Subcutaneous abdominal adipose tissue (tissue), 5 donors: Measurements from ENCODE around the gene CTSD.

ENCODE experiments used
- H3K27ac ChIP-seq: one replicate; pipeline ENCODE4 v1.7.0; 2013; ENCODE audit warnings: low read depth, mild to moderate bottlenecking, inconsistent platforms, low read length, moderate library complexity
- H3K27me3 ChIP-seq, 5 donors: one replicate each; pipeline ENCODE4 v1.7.0; 2013; ENCODE audit warnings: low read length in 5 of 5, inconsistent platforms in 1 of 5; ENCODE audit not compliant: control insufficient read depth in 5 of 5, insufficient read depth in 4 of 5
- H3K36me3 ChIP-seq, 5 donors: one replicate each; pipeline ENCODE4 v1.7.0; 2013; ENCODE audit warnings: low read length in 5 of 5; ENCODE audit not compliant: control insufficient read depth in 5 of 5, insufficient read depth in 5 of 5
- H3K4me1 ChIP-seq, 5 donors: one replicate each; pipeline ENCODE4 v1.7.0; 2013; ENCODE audit warnings: low read length in 5 of 5, mild to moderate bottlenecking in 3 of 5, moderate library complexity in 1 of 5; ENCODE audit not compliant: control insufficient read depth in 5 of 5, insufficient read depth in 5 of 5
- H3K4me3 ChIP-seq, 5 donors: one replicate each; pipeline ENCODE4 v1.7.0; 2013; ENCODE audit warnings: low read length in 5 of 5, low read depth in 1 of 5
- H3K9ac ChIP-seq, 5 donors: one replicate each; pipeline ENCODE4 v1.7.0; 2013; ENCODE audit warnings: low read length in 5 of 5, mild to moderate bottlenecking in 4 of 5, moderate library complexity in 3 of 5
- H3K9me3 ChIP-seq, 5 donors: one replicate each; pipeline ENCODE4 v1.7.0; 2013; ENCODE audit warnings: low read length in 5 of 5; ENCODE audit not compliant: control insufficient read depth in 5 of 5
- donor health status: healthy.
- donor health status: healthy.
- donor health status: healthy.
- donor health status: healthy.
- donor health status: healthy.

Gene CTSD

DNA sequence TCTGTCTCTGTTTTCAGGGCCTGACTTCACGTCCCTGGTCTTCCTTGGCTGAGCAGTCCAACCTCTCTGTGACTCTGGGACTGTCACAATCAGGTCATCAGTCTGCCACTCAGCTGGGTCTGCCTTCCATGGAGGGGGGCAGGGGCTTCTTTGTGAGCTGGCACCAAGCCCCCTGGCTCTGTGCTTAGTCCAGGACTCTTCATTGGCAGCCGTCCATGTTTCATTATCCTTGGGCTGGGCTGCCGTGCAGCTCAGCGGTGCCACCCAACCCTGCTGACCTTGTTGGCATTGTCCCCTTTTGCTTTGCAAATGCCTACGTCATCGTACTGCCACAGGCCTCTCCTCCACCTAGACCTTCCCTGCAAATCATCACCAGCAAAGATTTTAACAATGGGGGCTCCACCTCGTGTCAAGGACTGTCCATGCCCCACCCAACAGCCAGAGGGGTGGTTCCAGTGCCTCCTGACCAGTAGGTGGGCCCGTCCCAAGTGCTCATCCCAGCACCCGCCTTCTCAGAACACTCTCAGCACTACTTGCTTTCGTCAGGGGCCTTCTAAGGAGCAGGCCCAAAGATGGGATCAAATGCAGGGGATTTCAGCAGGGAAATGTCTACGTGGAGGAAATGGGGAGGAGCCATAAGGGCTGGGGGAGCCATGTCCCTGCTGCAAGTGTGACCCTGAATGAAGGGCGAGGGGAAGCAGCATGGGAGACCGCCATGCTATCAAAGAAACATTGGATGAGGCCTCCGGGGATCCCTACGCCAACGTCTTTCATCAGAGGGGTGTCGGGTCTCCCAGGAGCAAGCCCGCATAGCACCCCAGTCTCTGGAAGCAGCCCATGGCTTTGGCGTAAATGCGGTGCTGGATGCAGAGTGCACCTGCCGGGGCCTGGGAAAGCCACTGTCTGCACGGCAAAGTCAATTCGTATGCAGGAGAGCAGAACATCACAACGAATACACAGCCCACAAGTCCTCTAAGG, 48.5 kb downstream of the CTSD start:
- H3K4me1 ChIP-seq: peaks cover 0 to 7% (median 4%) of the 10 kb centered on the region in 5 donors
- no peak overlapping the region for H3K9ac ChIP-seq
- no peak overlapping the region for H3K4me3 ChIP-seq
- peaks cover 0 to 5% (median 0%) of the 10 kb centered on the region in 5 donors for H3K27me3 ChIP-seq
- H3K9me3 ChIP-seq: no peaks in the 10 kb centered on the region
- no peaks in the 10 kb centered on the region for H3K36me3 ChIP-seq
- H3K27ac ChIP-seq: no peak overlapping the region

DNA sequence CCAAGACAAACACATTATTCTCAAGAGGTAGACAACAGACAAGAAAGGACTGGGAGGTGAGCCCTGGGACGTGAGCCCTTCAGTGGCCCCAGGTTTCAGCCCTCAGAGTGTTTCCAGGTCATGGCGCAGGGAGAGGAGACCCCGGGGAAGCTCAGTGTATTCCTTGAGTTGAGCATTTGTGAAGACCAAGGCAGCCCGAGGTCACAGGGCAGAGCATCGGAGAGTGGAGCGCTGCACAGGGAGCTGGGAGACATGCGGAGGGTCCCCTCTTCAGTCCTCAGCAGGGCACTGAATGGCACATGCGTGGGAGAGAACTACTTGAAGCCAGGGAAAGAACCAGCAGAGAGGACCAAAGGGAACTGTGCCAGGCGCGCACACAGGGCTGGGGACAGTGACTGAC, 55.0 kb downstream of the CTSD start:
- no peaks in the 10 kb centered on the region for H3K4me1 ChIP-seq
- peaks cover 0 to 5% (median 3%) of the 10 kb centered on the region in 5 donors for H3K27me3 ChIP-seq
- H3K36me3 ChIP-seq: no peaks in the 10 kb centered on the region
- no peak overlapping the region for H3K27ac ChIP-seq
- H3K9ac ChIP-seq: no peak overlapping the region
- H3K9me3 ChIP-seq: peaks cover 0 to 3% (median 0%) of the 10 kb centered on the region in 5 donors
- no peak overlapping the region for H3K4me3 ChIP-seq

DNA sequence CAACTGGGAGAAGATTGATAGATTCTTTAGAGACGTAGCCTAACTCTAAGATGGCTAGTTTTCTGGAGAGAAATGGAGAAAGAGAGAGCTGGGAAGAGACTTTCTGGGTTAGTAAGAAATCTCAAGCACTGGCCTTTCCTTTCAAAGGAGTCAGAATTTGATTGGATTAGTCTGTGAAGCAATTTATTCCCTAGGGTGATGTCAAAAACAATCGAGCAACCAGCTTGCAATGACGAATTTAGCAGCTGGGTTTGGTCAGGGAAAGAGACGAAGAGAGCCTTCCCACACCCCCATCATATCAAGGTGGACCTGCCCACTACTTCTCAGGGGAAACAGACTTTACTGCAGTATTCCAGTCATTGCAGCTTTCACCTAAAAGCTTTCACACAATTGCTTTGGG, 56.0 kb downstream of the CTSD start:
- H3K27ac ChIP-seq: no peak overlapping the region
- peaks cover 0 to 3% (median 0%) of the 10 kb centered on the region in 5 donors for H3K9me3 ChIP-seq
- H3K27me3 ChIP-seq: peaks cover 0 to 7% (median 4%) of the 10 kb centered on the region in 5 donors

DNA sequence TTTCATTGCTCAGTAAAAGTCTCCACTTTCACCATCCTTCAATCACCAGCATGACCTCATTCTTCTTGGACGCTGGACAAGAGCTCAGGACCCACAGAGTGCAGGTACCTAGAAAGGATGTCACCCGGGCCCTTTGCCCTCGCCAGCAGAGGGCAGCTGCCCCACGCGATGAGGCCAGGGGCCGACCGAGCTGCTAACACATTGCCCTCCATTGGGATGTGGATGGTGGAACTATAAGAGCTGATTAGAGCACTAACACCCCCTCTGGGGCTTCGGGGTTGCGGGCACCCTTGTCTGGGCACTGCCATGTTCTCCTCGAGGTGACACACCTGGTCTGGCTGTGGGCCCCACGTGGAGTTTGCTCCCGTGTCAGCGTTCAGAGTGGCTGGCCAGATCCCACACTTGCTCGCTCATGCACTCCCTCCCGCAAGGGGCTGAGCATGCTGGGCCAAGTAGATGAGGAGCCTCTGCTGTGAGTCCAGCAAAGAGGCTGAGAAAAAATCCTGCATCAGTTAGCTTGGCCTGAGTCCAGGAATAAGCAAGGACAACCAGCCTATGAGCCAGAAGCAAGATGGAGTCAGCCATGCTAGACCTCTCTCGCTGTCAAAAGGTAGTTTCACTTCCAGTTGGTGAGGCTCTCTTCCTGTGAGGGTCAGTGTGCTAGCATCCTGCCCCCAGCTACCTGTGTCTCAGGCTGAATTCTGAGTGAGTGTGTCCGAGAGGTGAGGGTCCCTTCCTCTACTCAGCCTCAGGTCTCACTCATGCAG, 56.9 kb downstream of the CTSD start:
- no peaks in the 10 kb centered on the region for H3K4me1 ChIP-seq
- H3K27me3 ChIP-seq: peaks cover 0 to 9% (median 4%) of the 10 kb centered on the region in 5 donors
- no peak overlapping the region for H3K4me3 ChIP-seq
- H3K9ac ChIP-seq: no peak overlapping the region
- peaks cover 0 to 3% (median 0%) of the 10 kb centered on the region in 5 donors for H3K9me3 ChIP-seq
- H3K36me3 ChIP-seq: no peaks in the 10 kb centered on the region
- H3K27ac ChIP-seq: no peak overlapping the region

More for the DNA sequence above, 56.0 kb downstream of the CTSD start:
- Histone ChIP-seq H3K36me3 (no peaks in the 10 kb centered on the region), H3K4me1 (no peaks in the 10 kb centered on the region), H3K9ac (no peak overlapping the region), H3K4me3 (no peak overlapping the region)

DNA sequence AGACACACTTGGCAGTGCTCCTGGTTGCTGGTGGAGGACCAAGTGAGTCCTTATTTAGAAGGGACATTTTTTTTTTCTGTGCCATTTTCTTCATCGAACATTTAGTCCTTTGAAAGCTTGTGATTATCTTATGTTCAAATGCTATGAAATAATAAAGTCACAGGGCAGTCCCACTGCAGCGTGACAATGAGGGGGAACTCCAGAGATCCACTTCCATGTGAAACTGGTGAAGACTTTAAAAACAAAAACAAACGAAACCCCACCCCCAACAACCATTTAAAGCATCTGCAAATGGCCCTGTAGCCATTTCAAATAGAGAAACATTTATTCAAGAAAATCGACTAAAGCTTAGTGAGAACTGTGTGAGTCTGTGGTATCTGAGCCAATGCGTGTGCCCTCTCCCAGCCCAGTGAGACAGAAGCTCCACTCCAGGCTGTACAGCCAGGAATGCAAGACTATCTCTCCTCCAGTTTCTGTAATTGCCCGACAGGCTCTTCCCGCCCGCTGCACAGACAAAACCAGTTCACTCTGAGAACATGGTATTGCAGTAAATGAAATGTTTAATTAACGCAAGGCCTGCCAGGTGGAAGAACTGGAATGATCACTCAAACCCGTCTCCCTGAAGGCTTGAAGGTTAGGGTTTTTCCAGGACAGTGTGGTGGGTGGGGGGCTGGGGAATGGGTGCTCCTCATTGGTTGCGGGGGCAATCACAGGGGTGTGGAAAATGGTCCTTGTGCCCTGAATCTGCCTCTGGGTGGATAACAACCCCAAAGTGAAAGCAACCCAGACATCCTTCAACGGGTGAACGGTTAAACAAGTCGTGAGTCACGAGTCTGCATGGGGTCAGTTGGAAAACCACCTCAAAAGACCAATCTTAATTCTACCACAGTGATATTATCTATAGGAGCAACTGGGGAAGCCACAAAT, 58.3 kb downstream of the CTSD start:
- H3K4me3 ChIP-seq: no peak overlapping the region
- H3K27me3 ChIP-seq: peaks cover 0 to 13% (median 8%) of the 10 kb centered on the region in 5 donors
- peaks cover 0 to 3% (median 0%) of the 10 kb centered on the region in 5 donors for H3K9me3 ChIP-seq
- H3K9ac ChIP-seq: no peak overlapping the region
- H3K36me3 ChIP-seq: no peaks in the 10 kb centered on the region
- H3K27ac ChIP-seq: no peak overlapping the region
- H3K4me1 ChIP-seq: no peaks in the 10 kb centered on the region

DNA sequence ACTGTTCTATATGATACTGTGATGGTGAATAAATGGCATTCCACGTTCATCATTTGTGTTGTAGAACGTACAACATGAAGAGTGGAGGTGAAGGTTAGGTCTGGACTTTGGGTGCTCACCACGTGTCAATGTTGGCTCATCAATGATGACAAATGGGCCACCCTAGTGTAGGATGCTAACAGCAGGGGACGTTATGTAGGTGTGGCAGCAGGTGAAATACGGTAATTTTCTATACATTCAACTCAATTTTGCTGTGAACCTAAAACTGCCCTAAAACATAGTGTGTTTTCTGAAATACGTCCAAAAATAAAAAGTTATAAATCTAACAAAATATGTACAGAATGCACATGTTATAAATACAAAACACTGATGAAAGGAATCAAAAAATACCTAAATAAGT, 60.6 kb downstream of the CTSD start:
- Histone ChIP-seq H3K4me3 (no peak overlapping the region), H3K4me1 (no peaks in the 10 kb centered on the region), H3K27me3 (peaks cover 0 to 22% (median 11%) of the 10 kb centered on the region in 5 donors), H3K36me3 (no peaks in the 10 kb centered on the region), H3K9me3 (peaks cover 0 to 3% (median 0%) of the 10 kb centered on the region in 5 donors), H3K9ac (no peak overlapping the region), H3K27ac (no peak overlapping the region)
